Measurements from ENCODE around the gene TMTC2. TPM values are rescaled to one million over a fixed set of nuclear protein-coding genes. Genes with fewer than 3 reads are reported as not detected.

TMTC2 gene
- total and polyA plus RNA-seq, 10 of the 15 experiments (the other 5 are each of a cell fraction or from before 2014, with no cell fraction given): 0.14 to 9.7 (median 1.2) TPM

GRCh38 chr12:83161456-83161855 is 474.8 kb downstream of the TMTC2 start (continued):
- TF ChIP-seq ZBTB4 (CRISPR knock-in tag; IDR thresholded peaks at IDR 0.05) (no peak), BMI1 (IDR thresholded peaks at IDR 0.05; ENCODE audit: borderline replicate concordance) (no peak), PAX8 (IDR thresholded peaks at IDR 0.05) (no peak), JUNB (IDR thresholded peaks at IDR 0.05) (no peak), IKZF2 (IDR thresholded peaks at IDR 0.05) (no peak), ATF7 (IDR thresholded peaks at IDR 0.05; ENCODE audit: low read depth) (no peak)

DNA sequence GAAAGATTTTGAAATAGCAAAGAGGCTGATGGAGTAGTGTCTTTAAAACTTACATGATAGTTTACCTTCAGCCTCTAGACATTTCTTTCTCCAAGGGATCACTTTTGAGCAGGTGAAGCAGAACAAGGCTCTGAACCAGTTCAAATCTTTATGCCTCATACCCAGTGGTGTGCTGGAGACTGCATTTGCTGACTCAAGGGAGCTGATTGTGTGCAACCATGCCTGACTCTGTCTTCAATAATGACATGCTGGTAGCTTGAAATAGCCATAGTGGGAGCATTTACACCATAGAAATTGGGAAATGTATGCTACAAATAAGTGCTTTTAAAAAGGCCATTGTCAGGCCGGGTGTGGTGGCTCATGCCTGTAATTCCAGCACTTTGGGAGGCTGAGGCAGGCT is 482.0 kb downstream of the TMTC2 start:
- no peak for DNase-seq (ENCODE audit: low read depth, low spot score)

More for the DNA sequence above, 482.0 kb downstream of the TMTC2 start:
- no peak overlapping the region for H3K4me2 ChIP-seq (ENCODE audit: control insufficient read depth, insufficient read depth)
- BruUV-seq (replicated peaks): no TSS peak
- H2AFZ ChIP-seq (ENCODE audit: control insufficient read depth, low read depth, low read length): no peak overlapping the region
- H3K4me1 ChIP-seq (ENCODE audit: control insufficient read depth, insufficient read depth, low read length): no peaks in the 10 kb centered on the region
- SMC1A ChIA-PET (ENCODE audit: uncharacterized antibody, unreplicated experiment): interaction anchor here (1.3 kb wide), 1 partner anchor 12 kb away, joined by 3 read pairs; no protein-coding TSS in a partner anchor
- RAD21 ChIA-PET (ENCODE audit: unreplicated experiment): no interaction called here
- intact Hi-C loops (cut with micrococcal nuclease; ENCODE audit: unreplicated experiment): no loop called here
- H3K36me3 ChIP-seq (ENCODE audit: control insufficient read depth in 2 of 2, insufficient read depth in 2 of 2, low read length in 1 of 2): no peaks in the 10 kb centered on the region
- no peaks in the 10 kb centered on the region for H4K20me1 ChIP-seq (ENCODE audit: control insufficient read depth, insufficient read depth)
- no peaks in the 10 kb centered on the region for H3K79me2 ChIP-seq (ENCODE audit: control insufficient read depth, insufficient read depth, low read length)
- no peak for ATAC-seq
- H3K27me3 ChIP-seq (replicated peaks in 1 of 2; ENCODE audit: control insufficient read depth in 2 of 2, insufficient read depth in 2 of 2, low read length in 1 of 2): no peaks in the 10 kb centered on the region
- no peaks in the 10 kb centered on the region for H3K9me3 ChIP-seq (replicated peaks; ENCODE audit: control insufficient read depth, insufficient read depth, low read length)
- in situ Hi-C loops (cut with MboI): no loop called here
- H3K4me3 ChIP-seq: no peak overlapping the region
- no peak overlapping the region for H3K27ac ChIP-seq (ENCODE audit: control insufficient read depth, insufficient read depth)
- TF ChIP-seq, protein P1, sequence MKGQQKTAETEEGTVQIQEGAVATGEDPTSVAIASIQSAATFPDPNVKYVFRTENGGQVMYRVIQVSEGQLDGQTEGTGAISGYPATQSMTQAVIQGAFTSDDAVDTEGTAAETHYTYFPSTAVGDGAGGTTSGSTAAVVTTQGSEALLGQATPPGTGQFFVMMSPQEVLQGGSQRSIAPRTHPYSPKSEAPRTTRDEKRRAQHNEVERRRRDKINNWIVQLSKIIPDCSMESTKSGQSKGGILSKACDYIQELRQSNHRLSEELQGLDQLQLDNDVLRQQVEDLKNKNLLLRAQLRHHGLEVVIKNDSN (IDR thresholded peaks at IDR 0.05; ENCODE audit: borderline replicate concordance, extremely low read length, insufficient read depth, low read depth, low read length): no peak
- TF ChIP-seq SMC3 (IDR thresholded peaks at IDR 0.05; ENCODE audit: borderline replicate concordance, low read length) (no peak), NR2C2 (IDR thresholded peaks at IDR 0.05; ENCODE audit: borderline replicate concordance, control insufficient read depth, insufficient read length, low read depth) (no peak), KAT2A (conservative IDR thresholded peaks at IDR 0.05; ENCODE audit: control insufficient read depth, low read depth, low read length) (no peak)
- H3K9ac ChIP-seq (ENCODE audit: control insufficient read depth, insufficient read depth, low read length): no peak overlapping the region
- WGBS (ENCODE audit: insufficient coverage, insufficient replicate concordance, low lambda C conversion rate, missing lambda C conversion rate): 0% methylated on average over 1 of the region's 1 CpG
- POLR2A ChIA-PET: no interaction called here
- FAIRE-seq: peak; percentile 38
- CTCF ChIA-PET: no interaction called here

All from GM12878 (cell line).